Measurements from ENCODE around the gene ASB10.

DNA sequence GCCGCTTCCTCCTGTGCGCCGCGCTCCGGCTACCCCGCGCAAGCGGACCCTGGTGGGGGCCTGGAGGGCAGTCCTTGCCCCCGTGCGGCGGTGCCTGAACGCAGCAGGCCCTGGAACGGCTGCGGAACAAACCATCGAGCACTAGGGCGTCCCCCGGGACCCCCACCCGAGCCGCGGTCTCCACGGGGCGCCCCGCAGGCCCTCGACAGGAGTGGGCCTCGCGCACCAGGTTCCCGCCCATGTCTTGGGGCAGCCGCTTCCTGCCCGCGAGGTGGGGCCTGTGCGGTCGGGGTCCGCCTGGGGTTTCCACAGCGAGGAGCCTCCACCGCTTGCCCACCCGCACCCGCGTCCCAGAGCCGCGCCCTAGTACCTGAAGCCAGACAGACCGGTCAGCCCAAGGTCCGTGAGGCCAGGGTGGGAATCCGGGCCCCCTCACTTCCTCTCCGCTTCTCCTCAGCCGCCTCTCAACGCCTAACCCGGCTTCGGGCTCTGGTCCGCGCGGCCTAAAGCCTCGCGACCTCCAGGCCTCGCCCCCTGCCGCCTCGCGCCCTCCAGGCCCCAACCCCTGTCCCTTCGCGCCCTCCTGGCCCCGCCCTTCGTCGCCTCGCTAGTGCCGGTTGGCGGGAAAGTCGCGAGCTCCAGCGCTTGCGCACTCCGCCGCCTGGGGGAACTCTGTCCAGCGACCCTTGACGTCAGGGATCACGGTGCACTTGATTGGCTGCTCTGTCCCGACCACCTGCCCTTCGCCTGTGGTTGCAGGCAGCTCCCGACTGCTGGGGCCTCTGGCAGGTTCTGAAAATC is 12.6 kb downstream of the ASB10 start:
- TF ChIP-seq, protein P1, sequence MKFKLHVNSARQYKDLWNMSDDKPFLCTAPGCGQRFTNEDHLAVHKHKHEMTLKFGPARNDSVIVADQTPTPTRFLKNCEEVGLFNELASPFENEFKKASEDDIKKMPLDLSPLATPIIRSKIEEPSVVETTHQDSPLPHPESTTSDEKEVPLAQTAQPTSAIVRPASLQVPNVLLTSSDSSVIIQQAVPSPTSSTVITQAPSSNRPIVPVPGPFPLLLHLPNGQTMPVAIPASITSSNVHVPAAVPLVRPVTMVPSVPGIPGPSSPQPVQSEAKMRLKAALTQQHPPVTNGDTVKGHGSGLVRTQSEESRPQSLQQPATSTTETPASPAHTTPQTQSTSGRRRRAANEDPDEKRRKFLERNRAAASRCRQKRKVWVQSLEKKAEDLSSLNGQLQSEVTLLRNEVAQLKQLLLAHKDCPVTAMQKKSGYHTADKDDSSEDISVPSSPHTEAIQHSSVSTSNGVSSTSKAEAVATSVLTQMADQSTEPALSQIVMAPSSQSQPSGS (IDR thresholded peaks at IDR 0.05; ENCODE audit: low read length): no peak
- TF ChIP-seq BCL11A (IDR thresholded peaks at IDR 0.05; ENCODE audit: low read depth in 2 of 2, low read length in 2 of 2): no peak
- TF ChIP-seq CREB1 (IDR thresholded peaks at IDR 0.05): peak; percentile 90
- no peak for TF ChIP-seq JUND (IDR thresholded peaks at IDR 0.05; ENCODE audit: low read length)
- no peak for TF ChIP-seq NANOG (IDR thresholded peaks at IDR 0.05; ENCODE audit: insufficient read depth, low read depth, low read length, poor library complexity, severe bottlenecking)
- no peak for TF ChIP-seq SP2 (IDR thresholded peaks at IDR 0.05; ENCODE audit: low read length)
- no peak for TF ChIP-seq EP300 (IDR thresholded peaks at IDR 0.05; ENCODE audit: borderline replicate concordance in 1 of 2, low read depth in 2 of 2, low read length in 2 of 2)
- no peak for TF ChIP-seq POLR2A (IDR thresholded peaks at IDR 0.05; ENCODE audit: control extremely low read depth in 1 of 2, low read depth in 2 of 2, low read length in 2 of 2)
- TF ChIP-seq ASH2L (IDR thresholded peaks at IDR 0.05; ENCODE audit: low read length): no peak
